ENCODE measurements around the gene HMX1. TPM values are rescaled to one million over a fixed set of nuclear protein-coding genes. Genes with fewer than 3 reads are reported as not detected.

HMX1 gene
- total RNA-seq, 4 donors from 2014 or later = not detected

GRCh38 chr4:8877780-8878040, 6.1 kb upstream of the HMX1 start:
- H3K36me3 ChIP-seq = no peaks in the 10 kb centered on the region
- H3K4me1 ChIP-seq = peaks cover 3% of the 10 kb centered on the region
- peaks cover 92% of the 10 kb centered on the region for H3K27me3 ChIP-seq
- DNase-seq (ENCODE audit: low spot score in 2 of 2) = no peak
- H3K27ac ChIP-seq = no peak overlapping the region
- 0% methylated on average over 2 of the region's 12 CpGs for WGBS
- no peak overlapping the region for H3K4me3 ChIP-seq
- H3K9me3 ChIP-seq = no peaks in the 10 kb centered on the region
- no peak for TF ChIP-seq POLR2A (IDR thresholded peaks at IDR 0.05)
- TF ChIP-seq, protein P1, sequence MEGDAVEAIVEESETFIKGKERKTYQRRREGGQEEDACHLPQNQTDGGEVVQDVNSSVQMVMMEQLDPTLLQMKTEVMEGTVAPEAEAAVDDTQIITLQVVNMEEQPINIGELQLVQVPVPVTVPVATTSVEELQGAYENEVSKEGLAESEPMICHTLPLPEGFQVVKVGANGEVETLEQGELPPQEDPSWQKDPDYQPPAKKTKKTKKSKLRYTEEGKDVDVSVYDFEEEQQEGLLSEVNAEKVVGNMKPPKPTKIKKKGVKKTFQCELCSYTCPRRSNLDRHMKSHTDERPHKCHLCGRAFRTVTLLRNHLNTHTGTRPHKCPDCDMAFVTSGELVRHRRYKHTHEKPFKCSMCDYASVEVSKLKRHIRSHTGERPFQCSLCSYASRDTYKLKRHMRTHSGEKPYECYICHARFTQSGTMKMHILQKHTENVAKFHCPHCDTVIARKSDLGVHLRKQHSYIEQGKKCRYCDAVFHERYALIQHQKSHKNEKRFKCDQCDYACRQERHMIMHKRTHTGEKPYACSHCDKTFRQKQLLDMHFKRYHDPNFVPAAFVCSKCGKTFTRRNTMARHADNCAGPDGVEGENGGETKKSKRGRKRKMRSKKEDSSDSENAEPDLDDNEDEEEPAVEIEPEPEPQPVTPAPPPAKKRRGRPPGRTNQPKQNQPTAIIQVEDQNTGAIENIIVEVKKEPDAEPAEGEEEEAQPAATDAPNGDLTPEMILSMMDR (IDR thresholded peaks at IDR 0.05) = no peak

- no peak for TF ChIP-seq POLR2AphosphoS5 (IDR thresholded peaks at IDR 0.05)
- no peak for TF ChIP-seq POLR2A (IDR thresholded peaks at IDR 0.05)
- TF ChIP-seq, protein P1 (IDR thresholded peaks at IDR 0.05) = no peak
- no peak for TF ChIP-seq EP300 (IDR thresholded peaks at IDR 0.05)
- Histone ChIP-seq H3K9me3 (no peaks in the 10 kb centered on the region), H3K27ac (no peak overlapping the region), H3K4me1 (peaks cover 7% of the 10 kb centered on the region), H3K27me3 (peaks cover 95% of the 10 kb centered on the region), H3K36me3 (no peaks in the 10 kb centered on the region), H3K4me3 (no peak overlapping the region)
- no peak for DNase-seq (ENCODE audit: low spot score in 2 of 2)
- 10% methylated on average over 6 of the region's 11 CpGs for WGBS
These were observed 5.5 kb upstream of the HMX1 start for GRCh38 chr4:8876982-8877779.

DNA sequence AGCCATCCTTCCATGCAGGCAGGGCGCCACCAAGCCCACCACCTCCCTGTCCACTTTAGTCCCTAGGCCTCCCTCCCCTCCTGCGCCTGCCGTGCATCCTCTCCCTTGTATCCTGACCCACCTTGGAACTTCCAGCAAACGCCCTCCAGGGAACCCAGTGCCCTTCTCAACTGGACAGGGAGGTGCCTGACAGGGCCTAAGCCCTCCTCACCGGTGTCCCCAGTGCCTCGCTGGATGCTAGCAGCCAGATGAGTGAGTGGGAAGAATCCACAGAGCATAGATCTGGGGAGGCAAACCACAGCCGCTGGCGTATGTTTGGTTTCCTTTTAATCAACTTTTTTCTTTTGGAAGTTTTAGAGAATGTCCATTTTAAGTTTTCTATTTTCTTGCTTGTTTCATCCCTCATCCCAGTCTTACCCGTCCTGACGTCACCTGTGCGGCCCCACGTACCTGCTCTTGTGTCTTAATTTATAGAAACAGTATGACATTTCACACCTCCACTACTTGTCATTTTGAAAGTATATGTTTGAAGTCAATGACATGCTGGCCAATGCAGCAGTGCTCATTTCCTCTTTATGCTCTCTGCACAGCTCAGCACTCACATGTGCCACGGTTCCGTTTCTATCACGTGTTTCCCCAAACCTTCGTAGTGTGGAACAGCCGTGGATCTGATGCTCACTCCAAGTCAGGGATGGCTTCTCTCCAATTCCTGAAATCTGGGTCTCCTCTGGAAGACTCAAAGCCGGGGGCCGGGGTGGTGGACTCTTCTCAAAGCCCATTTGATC, 3.4 kb upstream of the HMX1 start:
- H3K36me3 ChIP-seq = no peaks in the 10 kb centered on the region
- no peak for DNase-seq (ENCODE audit: low spot score in 2 of 2)
- no peak for TF ChIP-seq POLR2A (IDR thresholded peaks at IDR 0.05)
- TF ChIP-seq EP300 (IDR thresholded peaks at IDR 0.05) = no peak
- TF ChIP-seq, protein P1 (IDR thresholded peaks at IDR 0.05) = no peak
- no peak for TF ChIP-seq POLR2AphosphoS5 (IDR thresholded peaks at IDR 0.05)
- 10% methylated on average over 19 of the region's 19 CpGs for WGBS
- peaks cover 99% of the 10 kb centered on the region for H3K27me3 ChIP-seq
- peaks cover 18% of the 10 kb centered on the region for H3K4me1 ChIP-seq
- no peaks in the 10 kb centered on the region for H3K9me3 ChIP-seq
- H3K4me3 ChIP-seq = no peak overlapping the region
- no peak overlapping the region for H3K27ac ChIP-seq

GRCh38 chr4:8874003-8874895, 2.6 kb upstream of the HMX1 start:
- TF ChIP-seq EP300 (IDR thresholded peaks at IDR 0.05) (no peak), POLR2AphosphoS5 (IDR thresholded peaks at IDR 0.05) (no peak), POLR2A (IDR thresholded peaks at IDR 0.05) (no peak)
- TF ChIP-seq, protein P1 (IDR thresholded peaks at IDR 0.05) = no peak
- WGBS = 4% methylated on average over 12 of the region's 71 CpGs
- no peak overlapping the region for H3K27ac ChIP-seq
- no peaks in the 10 kb centered on the region for H3K36me3 ChIP-seq
- H3K9me3 ChIP-seq = no peaks in the 10 kb centered on the region
- DNase-seq (ENCODE audit: low spot score in 2 of 2) = no peak
- H3K4me3 ChIP-seq = no peak overlapping the region
- peaks cover 100% of the 10 kb centered on the region for H3K27me3 ChIP-seq
- peaks cover 18% of the 10 kb centered on the region for H3K4me1 ChIP-seq
